K562 (cell line): ENCODE data around the gene MT1A. TPM values are rescaled to one million over a fixed set of nuclear protein-coding genes. Genes with fewer than 3 reads are reported as not detected.

Experiments
- ATAC-seq: fragments of 200-7000 bp; cut with Tn5 transposase; 3 replicates; pipeline ENCODE4 v1.9.1; 2020; ENCODE audit warnings: moderate library complexity
- BruUV-seq: library from RNA; stranded (reverse); fragments of 400-500 nt; replicated peaks from 2 replicates; lab custom pipeline; 2021; lab: Mats Ljungman, UMichigan
- CTCF ChIA-PET: fragments of 300-600 bp; formaldehyde crosslinking; extraction: SDS; loops from one replicate; lab custom pipeline; 2021; ENCODE audit warnings: low intra/inter-chr PET ratio; lab: Yijun Ruan, JAX
- POLR2A ChIA-PET: fragments of 300-600, 350-650 bp; sonication (Branson Sonifier 250); formaldehyde crosslinking; extraction: SDS; loops from one replicate; lab custom pipeline; 2021; ENCODE audit warnings: antibody characterized with exemption, inconsistent platforms; lab: Yijun Ruan, JAX
- DNase-seq, 4 experiments: peaks; one replicate each; pipeline versions ENCODE4 v3.0.0 to v3.0.0-alpha.2; 2011 to 2018; ENCODE audit warnings: low spot score in 3 of 4, mixed read lengths in 3 of 4; ENCODE audit errors: extremely low read depth in 1 of 4
- FAIRE-seq: peaks from 2 replicates; lab custom pipeline; 2011; peaks lifted over from hg19 to GRCh38; lab: Jason Lieb, UNC
- H2AFZ ChIP-seq: 2 replicates; pipeline ENCODE4 v1.6.0; 2011; ENCODE audit warnings: low read depth, low read length, control low read depth, inconsistent platforms
- H3K27ac ChIP-seq: fragments of 200-600 bp; 3 replicates; pipeline ENCODE4 v1.8.0; 2011; ENCODE audit warnings: low read depth, mild to moderate bottlenecking, control low read depth, inconsistent platforms, low read length, moderate library complexity, mixed read lengths; ENCODE audit errors: extremely low read depth
- H3K27me3 ChIP-seq, 2 experiments: fragments of 300-600 bp in 1 of 2; 2 replicates in 1 of 2; 3 replicates in 1 of 2; pipeline versions ENCODE4 v1.6.0 to v1.8.0; 2011; ENCODE audit warnings: inconsistent platforms in 2 of 2, low read length in 2 of 2, mild to moderate bottlenecking in 1 of 2, mixed read lengths in 1 of 2, moderate library complexity in 1 of 2; ENCODE audit not compliant: control insufficient read depth in 2 of 2, insufficient read depth in 2 of 2
- H3K36me3 ChIP-seq: fragments of 300-600 bp; 3 replicates; pipeline ENCODE4 v1.8.0; 2011; ENCODE audit warnings: mild to moderate bottlenecking, low read length, inconsistent platforms; ENCODE audit not compliant: control insufficient read depth, insufficient read depth
- H3K4me1 ChIP-seq, 2 experiments: fragments of 200-600 bp in 1 of 2; replicated peaks in 1 of 2; 2 replicates in 1 of 2; 3 replicates in 1 of 2; pipeline versions ENCODE4 v1.5.1 to v1.8.0; 2011; ENCODE audit warnings: inconsistent platforms in 2 of 2, low read length in 2 of 2, mild to moderate bottlenecking in 1 of 2, mixed read lengths in 1 of 2, moderate library complexity in 1 of 2; ENCODE audit not compliant: control insufficient read depth in 2 of 2, insufficient read depth in 2 of 2
- H3K4me2 ChIP-seq: 2 replicates; pipeline ENCODE4 v1.6.1; 2011; ENCODE audit warnings: low read length, control low read depth, inconsistent platforms, mixed read lengths; ENCODE audit not compliant: insufficient read depth
- H3K4me3 ChIP-seq: fragments of 200-600 bp; sonication (generic), shearing (Covaris generic); 2 replicates; pipeline ENCODE4 v1.5.1; 2016; ENCODE audit warnings: control low read depth, inconsistent platforms
- H3K79me2 ChIP-seq: fragments of 200-600 bp; 3 replicates; pipeline ENCODE4 v1.8.0; 2011; ENCODE audit warnings: low read length, inconsistent platforms; ENCODE audit not compliant: control insufficient read depth, insufficient read depth
- H3K9ac ChIP-seq, 2 experiments: 2 replicates each; pipeline versions ENCODE4 v1.6.0 to v1.6.1; 2011; ENCODE audit warnings: low read depth in 2 of 2, low read length in 2 of 2, control low read depth in 1 of 2, inconsistent platforms in 1 of 2, mild to moderate bottlenecking in 1 of 2, mixed read lengths in 1 of 2; ENCODE audit not compliant: insufficient read depth in 1 of 2
- H3K9me1 ChIP-seq: one replicate; pipeline ENCODE4 v1.6.0; 2011; ENCODE audit warnings: inconsistent platforms, mild to moderate bottlenecking, low read length, moderate library complexity; ENCODE audit not compliant: control insufficient read depth, insufficient read depth
- H3K9me3 ChIP-seq: replicated peaks from 2 replicates; pipeline ENCODE4 v1.5.1; 2011; ENCODE audit warnings: low read depth, low read length, inconsistent platforms; ENCODE audit not compliant: control insufficient read depth, insufficient read depth
- H4K20me1 ChIP-seq: replicated peaks from 2 replicates; pipeline ENCODE4 v1.6.1; 2011; ENCODE audit warnings: low read length, inconsistent platforms, mixed read lengths; ENCODE audit not compliant: control insufficient read depth, insufficient read depth
- BACH1 ChIP-seq: fragments of 200-800 bp; sonication (Bioruptor generic); IDR thresholded peaks from 2 replicates; pipeline ENCODE4 v1.6.1; 2016; ENCODE audit warnings: missing genetic modification characterization, missing compliant biosample characterization
- BRCA1 ChIP-seq, 2 experiments: fragments of 450-650 bp in 1 of 2; sonication (generic) in 1 of 2; formaldehyde crosslinking in 1 of 2; IDR thresholded peaks; 2 replicates each; pipeline versions ENCODE4 v1.5.0 to v1.6.1; 2017 to 2020; ENCODE audit warnings: mild to moderate bottlenecking in 1 of 2, missing genetic modification reagents in 1 of 2
- KDM2B ChIP-seq: fragments of 250-450 bp; sonication (Bioruptor Pico); IDR thresholded peaks from 2 replicates; pipeline ENCODE4 v1.8.0; 2021; ENCODE audit warnings: mild to moderate bottlenecking, moderate library complexity
- MED1 ChIP-seq: sonication (generic); formaldehyde crosslinking; IDR thresholded peaks from 2 replicates; pipeline ENCODE4 v1.8.1; 2023; ENCODE audit warnings: missing genetic modification reagents, borderline replicate concordance
- SAFB ChIP-seq: fragments of 200-400 bp; formaldehyde crosslinking; IDR thresholded peaks from 2 replicates; pipeline ENCODE4 v1.6.1; 2017; ENCODE audit warnings: low read depth, low read length, borderline replicate concordance
- TAF7 ChIP-seq: fragments of 450-650 bp; IDR thresholded peaks from 2 replicates; pipeline ENCODE4 v1.6.1; 2016; ENCODE audit warnings: missing genetic modification characterization, missing compliant biosample characterization
- THRB ChIP-seq: fragments of 450-650 bp; formaldehyde crosslinking; conservative IDR thresholded peaks from 2 replicates; pipeline ENCODE4 v1.4.0; 2022; ENCODE audit warnings: mild to moderate bottlenecking, missing genetic modification characterization
- ZNF668 ChIP-seq: fragments of 250-450 bp; sonication (Bioruptor Pico); IDR thresholded peaks from 2 replicates; pipeline ENCODE4 v1.8.0; 2022; ENCODE audit warnings: mild to moderate bottlenecking, inconsistent platforms
- WGBS: fragments of 100-300 bp; shearing (Covaris generic); methylation state at CpG from one replicate; pipeline ENCODE4 v1.1.6; 2016; ENCODE audit warnings: low coverage, mixed read lengths; ENCODE audit not compliant: insufficient coverage; ENCODE audit errors: missing lambda C conversion rate; 5-methylcytosine and 5-hydroxymethylcytosine counted together
- in situ Hi-C: fragments of 300-500 bp; cut with MboI; formaldehyde crosslinking; loops from 4 replicates; pipeline ENCODE4 v1.15.0; 2018; ENCODE audit warnings: inconsistent platforms, mixed read lengths
- intact Hi-C: fragments of 100-400 bp; cut with micrococcal nuclease; formaldehyde crosslinking; loops from 2 replicates; pipeline ENCODE4 v1.14.2; 2022
- polyA plus RNA-seq, 8 experiments: library from polyadenylated mRNA; depleted of rRNA in 4 of 8; stranded (reverse) in 5 of 8; unstranded in 3 of 8; fragments of >200 nt; fragmentation: Nextera tagmentation in 2 of 8; fragmentation: Illumina TruSeq in 1 of 8; extraction: Ambion mirVana in 2 of 8; extraction: Trizol in 1 of 8; gene quantifications; 2 replicates each; pipeline versions ENCODE4 v1.2.1 to v1.2.3, GENCODE V29; 2011 to 2014; ENCODE audit warnings: inconsistent platforms in 1 of 8, missing spikeins in 1 of 8
- total RNA-seq, 7 experiments: library from RNA; depleted of rRNA in 6 of 7; stranded (reverse); fragments of >200 nt in 6 of 7; fragmentation: Illumina TruSeq in 2 of 7; extraction: Trizol in 2 of 7; gene quantifications; 2 replicates each; pipeline versions ENCODE4 v1.2.1 to v1.2.3, GENCODE V29; 2011 to 2021; ENCODE audit warnings: low replicate concordance in 1 of 7
- TF ChIP-seq, protein P1 (sequence below): sonication (generic); formaldehyde crosslinking; IDR thresholded peaks from 2 replicates; pipeline ENCODE4 v1.9.0; 2022; ENCODE audit warnings: mild to moderate bottlenecking, missing genetic modification reagents

The MT1A gene
- total and polyA plus RNA-seq, 9 of the 15 experiments (the other 6 are each of a cell fraction or from before 2014, with no cell fraction given) = 0.23 TPM; not detected in 8

DNA sequence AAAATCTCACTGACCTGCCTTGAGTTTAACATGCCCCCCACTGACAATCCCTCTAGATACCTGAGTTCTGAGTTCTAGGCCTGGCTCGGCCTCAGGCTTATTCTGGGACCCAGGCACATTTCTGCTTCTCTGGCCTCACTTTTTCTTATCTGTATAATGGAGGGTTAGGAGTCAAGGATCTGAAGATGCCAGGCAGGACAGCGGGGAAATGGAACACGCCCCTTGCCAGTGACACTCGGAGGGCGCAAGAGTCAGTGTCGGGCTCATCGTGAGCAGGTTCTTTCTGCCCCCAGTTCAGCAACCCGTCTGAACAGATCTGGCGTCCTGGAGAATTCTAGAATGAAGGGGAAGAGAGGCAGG, 49.7 kb upstream of the MT1A start (continued):
- TF ChIP-seq MED1 (CRISPR knock-in tag) = no peak
- no peak for TF ChIP-seq BRCA1 (IDR thresholded peaks at IDR 0.05)
- TF ChIP-seq BRCA1 (CRISPR knock-in tag; IDR thresholded peaks at IDR 0.05) = no peak
- TF ChIP-seq, all 486 proteins: peak for 0

DNA sequence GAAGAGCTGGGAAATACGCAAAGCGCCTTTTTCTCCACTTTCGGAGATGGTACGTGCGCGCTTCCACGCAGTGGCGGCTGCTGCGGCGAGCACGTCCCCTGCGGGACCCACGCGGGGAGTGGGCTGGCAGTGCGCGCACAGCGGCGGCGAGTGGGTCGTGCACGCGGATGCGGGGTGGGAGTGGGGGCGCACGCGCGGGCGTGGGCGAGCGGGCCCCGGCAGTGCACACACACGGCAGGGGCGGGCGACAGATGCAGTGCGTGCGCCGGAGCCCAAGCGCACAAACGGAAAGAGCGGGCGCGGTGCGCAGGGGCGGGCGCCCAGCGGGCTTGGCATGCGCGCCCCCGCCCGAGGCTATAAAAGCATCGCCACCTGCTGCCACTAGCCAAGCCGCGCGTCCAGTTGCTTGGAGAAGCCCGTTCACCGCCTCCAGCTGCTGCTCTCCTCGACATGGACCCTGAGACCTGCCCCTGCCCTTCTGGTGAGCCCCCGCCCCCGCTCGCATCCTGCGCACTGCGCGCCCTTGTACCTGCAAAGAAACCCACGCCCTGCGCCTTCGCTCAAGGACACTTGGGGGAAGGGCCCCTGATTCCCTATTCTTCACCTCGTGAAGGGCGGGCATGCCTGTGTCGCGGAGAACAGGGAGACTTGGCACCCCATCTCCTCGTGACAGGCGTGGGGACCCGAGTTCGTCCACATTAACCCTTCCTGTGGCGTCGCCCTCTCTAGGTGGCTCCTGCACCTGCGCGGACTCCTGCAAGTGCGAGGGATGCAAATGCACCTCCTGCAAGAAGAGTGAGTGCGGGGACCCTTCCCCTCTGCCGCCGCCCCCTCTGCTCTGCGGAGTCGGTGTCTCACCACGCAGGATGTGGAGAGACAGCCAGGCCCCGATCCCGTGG, 49.1 kb upstream of the MT1A start, which contains the start of gene MT3:
Gene MT3 (plus strand): TSS at position 388 of the 899 bp plus-strand sequence. CDS start 63 bp downstream, at position 451.
- Histone ChIP-seq H3K79me2 (no peaks in the 10 kb centered on the region), H3K4me2 (no peak within 1 kb of the TSS), H3K27ac (no peak within 1 kb of the TSS), H3K4me3 (no peak within 1 kb of the TSS), H3K27me3 (peaks cover 17 to 62% of the 10 kb centered on the region in 2 experiments), H3K9me3 (no peaks in the 10 kb centered on the region), H3K9ac (no peak within 1 kb of the TSS; a peak in 1 of 4 replicates), H3K4me1 (peaks cover 0 to 6% of the 10 kb centered on the region in 2 experiments; a peak in 1 of 5 replicates), H3K9me1 (no peaks in the 10 kb centered on the region), H2AFZ (no peak within 1 kb of the TSS), H3K36me3 (no peaks in the 10 kb centered on the region), H4K20me1 (no peaks in the 10 kb centered on the region; the same call in 1 of the 2 replicates)
- no peak for ATAC-seq
- TF ChIP-seq SAFB (peak; percentile 28; the same call in 1 of the 2 replicates), THRB (CRISPR knock-in tag) (no peak), BACH1 (tag) (no peak), KDM2B (CRISPR knock-in tag) (no peak), TAF7 (tag) (no peak), ZNF668 (CRISPR knock-in tag) (no peak)
- TF ChIP-seq, protein P1, sequence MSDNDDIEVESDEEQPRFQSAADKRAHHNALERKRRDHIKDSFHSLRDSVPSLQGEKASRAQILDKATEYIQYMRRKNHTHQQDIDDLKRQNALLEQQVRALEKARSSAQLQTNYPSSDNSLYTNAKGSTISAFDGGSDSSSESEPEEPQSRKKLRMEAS (CRISPR knock-in tag) = no peak
- FAIRE-seq = no peak
- in situ Hi-C loops (loop anchor here (10.0 kb wide), 1 partner anchor 275 kb away; the partner anchor contains the start of gene SLC12A3), intact Hi-C loops (no loop called here)
- POLR2A ChIA-PET = no interaction called here
- WGBS = 26% methylated on average over 45 of the region's 87 CpGs
- no peak for DNase-seq
- no TSS peak for BruUV-seq
- CTCF ChIA-PET = no interaction called here
